SW480 (cell line): ENCODE measurements around the gene ENO2.

Experiments
- DNase-seq: peaks from one replicate; pipeline ENCODE4 v3.0.0-alpha.2; 2016; ENCODE audit warnings: low spot score

The ENO2 gene

GRCh38 chr12:6912164-6912935 is 2.0 kb upstream of the ENO2 start:
- DNase-seq = no peak

DNA sequence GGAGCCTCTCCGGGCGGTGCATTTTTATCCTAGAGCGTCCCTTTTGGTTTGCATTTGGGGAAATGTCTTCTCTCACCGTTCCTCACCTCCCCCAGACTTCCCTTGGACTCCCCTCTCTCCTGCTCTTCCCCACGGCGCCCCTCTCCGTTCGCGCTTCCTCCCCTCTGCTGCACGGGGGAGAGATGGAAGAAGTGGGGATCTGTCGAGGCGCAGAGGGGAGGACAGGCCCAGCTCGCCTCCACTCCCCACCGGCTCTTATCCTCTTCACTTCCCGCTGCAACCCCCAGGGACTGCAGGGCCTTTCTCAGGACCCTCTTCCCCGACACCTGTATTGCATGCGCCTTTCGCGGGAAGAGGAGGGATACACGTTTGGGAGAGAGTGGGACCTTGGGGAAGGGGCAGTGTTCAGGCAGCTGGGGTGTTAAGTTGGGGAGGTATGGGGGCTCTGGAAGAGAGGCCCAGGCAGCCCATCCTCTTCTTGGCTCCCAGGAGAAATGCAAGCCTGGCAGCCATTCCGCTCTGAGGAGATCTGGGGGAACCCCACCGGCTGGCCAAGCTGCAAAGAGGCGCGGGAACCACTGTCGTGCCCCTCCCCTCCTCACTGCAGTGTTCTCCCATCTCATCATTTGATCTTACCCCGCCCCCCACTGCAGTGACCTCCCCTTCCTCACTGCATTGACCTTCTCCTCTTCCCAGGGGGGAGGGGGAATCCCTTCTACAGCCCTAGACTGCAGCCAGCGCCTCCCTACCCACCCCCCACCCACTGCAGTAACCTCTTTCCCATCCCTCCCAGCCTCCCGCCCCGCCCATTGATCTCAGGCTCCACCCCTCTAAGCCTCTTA is 788 bp downstream of the ENO2 start:
- no peak for DNase-seq

GRCh38 chr12:6915789-6916285 is 1.5 kb downstream of the ENO2 start:
- no peak for DNase-seq

GRCh38 chr12:6916426-6917200 is 2.2 kb downstream of the ENO2 start:
- DNase-seq = no peak

DNA sequence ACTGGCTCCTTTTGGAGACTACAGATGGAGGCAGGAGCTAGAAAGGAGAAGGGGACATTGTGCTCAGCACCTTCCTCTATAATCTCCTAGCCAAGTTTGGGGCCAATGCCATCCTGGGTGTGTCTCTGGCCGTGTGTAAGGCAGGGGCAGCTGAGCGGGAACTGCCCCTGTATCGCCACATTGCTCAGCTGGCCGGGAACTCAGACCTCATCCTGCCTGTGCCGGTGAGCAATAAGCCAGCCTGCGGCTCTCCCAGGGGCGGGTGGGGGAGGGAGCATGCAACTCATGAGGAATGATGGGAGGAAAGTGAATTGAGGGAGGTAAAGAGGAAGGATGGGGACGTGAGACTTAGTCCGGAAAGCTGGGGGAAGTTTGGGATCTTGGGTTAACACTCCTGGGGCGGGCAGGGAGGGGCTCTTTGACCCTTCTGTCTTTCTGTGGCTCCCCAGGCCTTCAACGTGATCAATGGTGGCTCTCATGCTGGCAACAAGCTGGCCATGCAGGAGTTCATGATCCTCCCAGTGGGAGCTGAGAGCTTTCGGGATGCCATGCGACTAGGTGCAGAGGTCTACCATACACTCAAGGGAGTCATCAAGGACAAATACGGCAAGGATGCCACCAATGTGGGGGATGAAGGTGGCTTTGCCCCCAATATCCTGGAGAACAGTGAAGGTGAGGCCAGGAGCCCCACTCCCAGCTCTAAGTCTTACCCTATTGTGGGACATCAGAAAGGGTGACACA is 3.3 kb downstream of the ENO2 start:
- no peak for DNase-seq

DNA sequence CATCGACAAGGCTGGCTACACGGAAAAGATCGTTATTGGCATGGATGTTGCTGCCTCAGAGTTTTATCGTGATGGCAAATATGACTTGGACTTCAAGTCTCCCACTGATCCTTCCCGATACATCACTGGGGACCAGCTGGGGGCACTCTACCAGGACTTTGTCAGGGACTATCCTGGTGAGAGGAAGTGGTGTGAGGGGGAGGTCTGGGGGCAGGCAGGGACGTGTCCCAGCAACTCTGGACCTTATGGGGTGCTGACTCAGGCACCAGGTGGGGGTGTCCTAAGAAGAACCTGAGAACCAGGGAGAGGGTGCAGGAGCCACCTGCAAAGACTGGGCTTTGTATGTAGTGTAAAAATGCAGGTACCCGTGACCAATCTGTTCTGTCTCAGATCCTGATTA is 5.2 kb downstream of the ENO2 start:
- DNase-seq = no peak

DNA sequence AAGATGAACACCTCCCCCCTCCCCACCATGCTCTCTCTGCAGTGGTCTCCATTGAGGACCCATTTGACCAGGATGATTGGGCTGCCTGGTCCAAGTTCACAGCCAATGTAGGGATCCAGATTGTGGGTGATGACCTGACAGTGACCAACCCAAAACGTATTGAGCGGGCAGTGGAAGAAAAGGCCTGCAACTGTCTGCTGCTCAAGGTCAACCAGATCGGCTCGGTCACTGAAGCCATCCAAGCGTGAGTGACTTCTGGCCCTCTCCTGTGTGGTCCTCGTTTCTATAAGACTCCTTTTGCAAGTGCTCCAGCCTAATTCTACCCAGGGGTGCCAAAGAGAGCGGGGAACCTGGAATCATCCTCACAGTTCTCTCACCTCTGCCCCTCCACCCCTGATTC is 7.2 kb downstream of the ENO2 start:
- no peak for DNase-seq

GRCh38 chr12:6921996-6922946 is 7.9 kb downstream of the ENO2 start:
- no peak for DNase-seq

- DNase-seq = no peak
Measured at GRCh38 chr12:6923003-6923732, 8.8 kb downstream of the ENO2 start.

DNA sequence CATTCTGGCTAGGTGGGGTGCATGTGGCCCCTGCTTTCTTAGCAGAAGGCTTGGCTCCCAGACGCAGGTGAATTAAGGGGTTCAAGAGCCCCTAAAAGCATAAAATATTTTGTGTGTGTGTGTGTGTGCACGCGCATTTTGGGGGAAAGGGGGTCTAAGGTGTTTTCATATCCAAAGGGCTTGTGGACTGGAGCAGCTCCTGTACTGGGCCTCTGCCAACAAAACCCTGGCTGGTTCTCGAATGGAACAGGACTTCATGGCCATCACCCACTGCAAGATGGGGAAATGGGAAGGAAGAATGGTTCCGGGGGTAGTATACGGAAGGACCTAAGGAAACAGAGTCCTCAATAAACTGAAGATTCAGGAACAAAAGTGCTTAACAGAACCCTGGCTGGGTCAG is 9.5 kb downstream of the ENO2 start:
- DNase-seq = no peak

DNA sequence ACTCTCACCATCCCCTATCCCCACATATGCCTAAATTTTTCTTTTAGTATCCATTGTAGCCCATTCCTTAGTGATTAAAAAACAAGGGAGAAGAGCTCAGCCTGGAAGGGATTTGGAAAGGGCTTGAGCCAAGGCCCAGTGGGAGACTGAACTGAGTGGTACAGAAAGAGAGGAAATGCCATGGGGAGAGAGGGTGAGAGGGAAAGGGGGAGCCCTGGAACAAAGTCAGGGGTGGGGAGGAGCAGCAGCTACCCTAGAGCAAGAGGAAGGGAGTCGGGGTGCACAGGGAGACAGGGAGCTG is 10.8 kb downstream of the ENO2 start:
- peak; percentile 30 for DNase-seq

DNA sequence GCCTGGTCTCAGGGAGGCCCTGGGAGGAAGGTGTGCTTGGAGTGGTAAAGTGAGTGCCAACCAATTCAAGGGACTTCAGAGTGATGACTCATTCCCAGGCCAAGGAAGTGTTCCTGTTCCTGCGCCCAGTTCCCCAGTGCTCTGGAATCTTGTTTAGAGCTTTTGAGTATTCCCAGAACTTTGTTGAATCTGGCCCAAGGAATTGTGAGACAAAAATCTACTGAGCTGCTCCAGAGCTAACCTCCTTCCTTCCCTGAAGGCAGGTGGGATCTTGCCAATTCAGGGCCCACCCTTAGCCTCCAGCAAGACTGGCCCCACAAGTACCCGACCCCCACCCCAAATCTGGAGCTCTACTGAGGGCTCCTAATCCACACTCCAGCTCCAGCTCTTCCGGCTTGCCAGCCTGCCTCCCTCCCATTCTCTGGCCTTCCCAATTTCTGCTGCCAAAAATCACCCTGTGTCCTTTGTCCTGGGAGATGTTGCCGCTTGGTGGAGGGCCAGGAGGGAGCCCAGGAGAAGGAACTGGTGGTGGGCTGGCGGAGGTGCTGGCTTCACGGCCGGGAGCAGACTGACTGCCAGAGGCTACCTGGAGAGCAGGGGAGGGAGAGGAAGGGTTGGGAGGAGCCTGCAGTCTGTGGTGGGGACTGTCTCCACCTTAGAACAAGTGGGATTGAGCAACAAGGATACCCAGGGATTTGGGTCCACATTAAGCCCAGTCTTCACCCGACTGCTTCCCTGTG is 11.3 kb downstream of the ENO2 start:
- DNase-seq = peak; percentile 90

GRCh38 chr12:6927379-6928021 is 13.1 kb downstream of the ENO2 start, which contains the start of gene ATN1:
Gene ATN1, plus strand, starts transcription at chr12:6927959. Its CDS starts 6,043 bp downstream, at chr12:6934002.
- DNase-seq = peak; percentile 75

GRCh38 chr12:6928022-6928702 is 13.8 kb downstream of the ENO2 start:
- DNase-seq = no peak

GRCh38 chr12:6928703-6929407 is 14.5 kb downstream of the ENO2 start:
- no peak for DNase-seq

GRCh38 chr12:6929466-6930452 is 15.4 kb downstream of the ENO2 start:
- DNase-seq = no peak
